Neuronal stem cell (in vitro differentiated cells): Measurements from ENCODE around the gene NAP1L5.

ENCODE experiments used
- DNase-seq: peaks from one replicate; pipeline ENCODE4 v3.0.0-alpha.2; 2013; ENCODE audit warnings: low spot score
- H2AFZ ChIP-seq: one replicate; pipeline ENCODE4 v1.6.1; 2013; ENCODE audit warnings: mild to moderate bottlenecking, low read length, inconsistent platforms
- H2AK5ac ChIP-seq: 2 replicates; pipeline ENCODE4 v1.6.1; 2013; ENCODE audit warnings: low read depth, mild to moderate bottlenecking, inconsistent platforms, low read length, moderate library complexity, mixed read lengths
- H2BK120ac ChIP-seq: 2 replicates; pipeline ENCODE4 v1.6.1; 2013; ENCODE audit warnings: low read depth, mild to moderate bottlenecking, inconsistent platforms, low read length, moderate library complexity, mixed read lengths
- H2BK12ac ChIP-seq: one replicate; pipeline ENCODE4 v1.6.1; 2013; ENCODE audit warnings: low read length, inconsistent platforms
- H2BK15ac ChIP-seq: 2 replicates; pipeline ENCODE4 v1.6.1; 2013; ENCODE audit warnings: mild to moderate bottlenecking, low read length, inconsistent platforms, mixed read lengths
- H2BK5ac ChIP-seq: one replicate; pipeline ENCODE4 v1.6.1; 2013; ENCODE audit warnings: inconsistent platforms, mild to moderate bottlenecking, low read length, moderate library complexity
- H3K14ac ChIP-seq: one replicate; pipeline ENCODE4 v1.6.1; 2013; ENCODE audit warnings: low read length, inconsistent platforms
- H3K18ac ChIP-seq: 2 replicates; pipeline ENCODE4 v1.6.1; 2013; ENCODE audit warnings: low read length, inconsistent platforms
- H3K23ac ChIP-seq: 2 replicates; pipeline ENCODE4 v1.6.1; 2013; ENCODE audit warnings: low read depth, mild to moderate bottlenecking, mixed read lengths, low read length, inconsistent platforms; ENCODE audit not compliant: poor library complexity
- H3K27ac ChIP-seq: replicated peaks from 3 replicates; pipeline ENCODE4 v1.5.1; 2013; ENCODE audit warnings: low read length, inconsistent platforms
- H3K27me3 ChIP-seq, 3 experiments: 2 replicates each; pipeline ENCODE4 v1.6.1; 2013; ENCODE audit warnings: low read length in 3 of 3, mild to moderate bottlenecking in 2 of 3, inconsistent platforms in 1 of 3, low read depth in 1 of 3, mixed read lengths in 1 of 3, moderate library complexity in 1 of 3; ENCODE audit not compliant: control insufficient read depth in 3 of 3, insufficient read depth in 3 of 3
- H3K36me3 ChIP-seq, 2 donors: replicated peaks in 1 of 2; 2 replicates each; pipeline ENCODE4 v1.6.1; 2013; ENCODE audit warnings: low read length in 2 of 2; ENCODE audit not compliant: control insufficient read depth in 2 of 2, insufficient read depth in 2 of 2
- H3K4ac ChIP-seq: 2 replicates; pipeline ENCODE4 v1.6.1; 2013; ENCODE audit warnings: inconsistent platforms, mild to moderate bottlenecking, low read length, moderate library complexity
- H3K4me1 ChIP-seq, 2 donors: 1 replicate in 1 of 2; 2 replicates in 1 of 2; pipeline ENCODE4 v1.6.1; 2013; ENCODE audit warnings: low read length in 2 of 2, low read depth in 1 of 2; ENCODE audit not compliant: control insufficient read depth in 2 of 2, insufficient read depth in 1 of 2
- H3K4me2 ChIP-seq: one replicate; pipeline ENCODE4 v1.6.1; 2013; ENCODE audit warnings: mild to moderate bottlenecking, low read length, inconsistent platforms; ENCODE audit not compliant: insufficient read depth, poor library complexity, severe bottlenecking
- H3K4me3 ChIP-seq, 2 donors: 2 replicates each; pipeline ENCODE4 v1.5.1; 2013; ENCODE audit warnings: low read length in 2 of 2, mild to moderate bottlenecking in 2 of 2, inconsistent platforms in 1 of 2, moderate library complexity in 1 of 2
- H3K79me1 ChIP-seq: one replicate; pipeline ENCODE4 v1.6.1; 2013; ENCODE audit warnings: low read depth, mild to moderate bottlenecking, inconsistent platforms, low read length, moderate library complexity
- H3K9ac ChIP-seq: one replicate; pipeline ENCODE4 v1.6.1; 2013; ENCODE audit warnings: mild to moderate bottlenecking, low read depth, low read length, inconsistent platforms; ENCODE audit not compliant: poor library complexity
- H3K9me3 ChIP-seq, 2 donors: replicated peaks in 1 of 2; 2 replicates each; pipeline versions ENCODE3 to v1.6.1; 2013; ENCODE audit warnings: low read length in 2 of 2, mild to moderate bottlenecking in 2 of 2, inconsistent platforms in 1 of 2, low read depth in 1 of 2, mixed read lengths in 1 of 2, moderate library complexity in 1 of 2; ENCODE audit not compliant: control insufficient read depth in 2 of 2, insufficient read depth in 1 of 2
- H4K8ac ChIP-seq: one replicate; pipeline ENCODE4 v1.6.1; 2013; ENCODE audit warnings: low read depth, mild to moderate bottlenecking, inconsistent platforms, low read length, moderate library complexity
- H4K91ac ChIP-seq: one replicate; pipeline ENCODE4 v1.6.1; 2013; ENCODE audit warnings: low read length, low read depth, mild to moderate bottlenecking, inconsistent platforms; ENCODE audit not compliant: poor library complexity
- WGBS, 2 donors: extraction: QIAGEN DNeasy Blood & Tissue Kit; methylation state at CpG; one replicate each; pipeline ENCODE4 v1.1.7; 2013; ENCODE audit warnings: missing lambda C conversion rate in 2 of 2, mixed read lengths in 1 of 2; ENCODE audit not compliant: insufficient read length in 2 of 2, insufficient replicate concordance in 1 of 2; ENCODE audit errors: extremely low coverage in 2 of 2; 5-methylcytosine and 5-hydroxymethylcytosine counted together

NAP1L5 gene

GRCh38 chr4:88719381-88719780, 21.8 kb upstream of the NAP1L5 start:
- Histone ChIP-seq H2AFZ (no peak overlapping the region), H3K9me3 (peaks cover 5 to 8% of the 10 kb centered on the region in 2 donors), H3K4me2 (no peak overlapping the region), H3K36me3 (peaks cover 3 to 4% of the 10 kb centered on the region in 2 donors), H4K91ac (no peak overlapping the region), H3K27ac (no peak overlapping the region), H4K8ac (no peak overlapping the region), H3K14ac (no peak overlapping the region), H2BK12ac (no peak overlapping the region), H3K4me3 (no peak overlapping the region), H2BK15ac (no peak overlapping the region), H2AK5ac (no peak overlapping the region), H3K4me1 (peaks cover 0 to 1% of the 10 kb centered on the region in 2 donors), H3K4ac (no peak overlapping the region), H2BK5ac (no peak overlapping the region), H3K27me3 (no peaks in the 10 kb centered on the region), H3K79me1 (no peaks in the 10 kb centered on the region), H2BK120ac (no peak overlapping the region), H3K18ac (no peak overlapping the region), H3K9ac (no peak overlapping the region), H3K23ac (no peak overlapping the region)
- no peak for DNase-seq
- 100% methylated on average over 1 of the region's 1 CpG for WGBS, 2 donors

- no peaks in the 10 kb centered on the region for H3K27me3 ChIP-seq
- H4K91ac ChIP-seq = no peak overlapping the region
- H2AK5ac ChIP-seq = no peak overlapping the region
- H2BK5ac ChIP-seq = no peak overlapping the region
- H3K36me3 ChIP-seq = peaks cover 3 to 4% of the 10 kb centered on the region in 2 donors
- H4K8ac ChIP-seq = no peak overlapping the region
- H2BK120ac ChIP-seq = no peak overlapping the region
- no peak overlapping the region for H3K23ac ChIP-seq
- no peak overlapping the region for H3K9ac ChIP-seq
- H3K27ac ChIP-seq = no peak overlapping the region
- H3K4ac ChIP-seq = no peak overlapping the region
- DNase-seq = no peak
- H2BK12ac ChIP-seq = no peak overlapping the region
- H3K14ac ChIP-seq = no peak overlapping the region
- no peak overlapping the region for H2AFZ ChIP-seq
- no peaks in the 10 kb centered on the region for H3K4me1 ChIP-seq
- no CpG with 5 or more reads among the region's 5 CpGs for WGBS, 2 donors
- no peaks in the 10 kb centered on the region for H3K79me1 ChIP-seq
- no peak overlapping the region for H3K18ac ChIP-seq
- peaks cover 5 to 8% of the 10 kb centered on the region in 2 donors for H3K9me3 ChIP-seq
- H3K4me2 ChIP-seq = no peak overlapping the region
- H2BK15ac ChIP-seq = no peak overlapping the region
- H3K4me3 ChIP-seq = no peak overlapping the region
Measured at GRCh38 chr4:88718098-88718497, 20.5 kb upstream of the NAP1L5 start.

GRCh38 chr4:88713782-88714181, 16.2 kb upstream of the NAP1L5 start:
- Histone ChIP-seq H2AFZ (no peak overlapping the region), H3K4me3 (no peak overlapping the region), H4K91ac (no peak overlapping the region), H3K27me3 (no peaks in the 10 kb centered on the region), H3K4me2 (no peak overlapping the region), H2BK120ac (no peak overlapping the region), H3K4ac (no peak overlapping the region), H3K23ac (no peak overlapping the region), H3K18ac (no peak overlapping the region), H3K36me3 (no peaks in the 10 kb centered on the region), H3K27ac (no peak overlapping the region), H3K4me1 (no peaks in the 10 kb centered on the region), H3K9me3 (peaks cover 2 to 8% of the 10 kb centered on the region in 2 donors), H3K9ac (no peak overlapping the region), H3K14ac (no peak overlapping the region), H2BK5ac (no peak overlapping the region), H2BK15ac (no peak overlapping the region), H4K8ac (no peak overlapping the region), H2AK5ac (no peak overlapping the region), H2BK12ac (no peak overlapping the region), H3K79me1 (no peaks in the 10 kb centered on the region)
- no CpG with 5 or more reads among the region's 1 CpG for WGBS, 2 donors
- no peak for DNase-seq

GRCh38 chr4:88709989-88710388, 12.4 kb upstream of the NAP1L5 start:
- H3K14ac ChIP-seq = no peak overlapping the region

More at GRCh38 chr4:88709989-88710388, 12.4 kb upstream of the NAP1L5 start:
- H4K8ac ChIP-seq = no peak overlapping the region
- no peaks in the 10 kb centered on the region for H3K27me3 ChIP-seq
- no peak for DNase-seq
- H2AFZ ChIP-seq = no peak overlapping the region
- no peak overlapping the region for H2AK5ac ChIP-seq
- no peak overlapping the region for H3K4me2 ChIP-seq
- no peak overlapping the region for H3K27ac ChIP-seq
- H3K36me3 ChIP-seq = no peaks in the 10 kb centered on the region
- no peaks in the 10 kb centered on the region for H3K4me1 ChIP-seq
- no peak overlapping the region for H3K4me3 ChIP-seq
- no peak overlapping the region for H2BK12ac ChIP-seq
- H3K4ac ChIP-seq = no peak overlapping the region
- no CpG with 5 or more reads among the region's 1 CpG for whole genome bisulfite sequencing, 2 donors
- H4K91ac ChIP-seq = no peak overlapping the region
- no peak overlapping the region for H3K18ac ChIP-seq
- H3K9ac ChIP-seq = no peak overlapping the region
- no peak overlapping the region for H3K23ac ChIP-seq
- no peaks in the 10 kb centered on the region for H3K79me1 ChIP-seq
- H2BK15ac ChIP-seq = no peak overlapping the region
- H2BK120ac ChIP-seq = no peak overlapping the region
- H3K9me3 ChIP-seq = no peaks in the 10 kb centered on the region
- H2BK5ac ChIP-seq = no peak overlapping the region
